Suprapubic skin (tissue), 4 donors: ENCODE results near the gene CAMKK1.

ENCODE experiments used
- CTCF ChIP-seq, 2 donors: fragments of 200-600 bp in 1 of 2; fragments of 450-650 bp in 1 of 2; sonication (generic) in 1 of 2; IDR thresholded peaks; one replicate each; pipeline ENCODE4 v1.5.1; 2016 to 2019; ENCODE audit warnings: antibody characterized with exemption in 2 of 2, mild to moderate bottlenecking in 1 of 2, moderate library complexity in 1 of 2
- EP300 ChIP-seq: sonication (generic); formaldehyde crosslinking; IDR thresholded peaks from one replicate; pipeline ENCODE4 v1.6.1; 2017; ENCODE audit warnings: antibody characterized with exemption
- POLR2A ChIP-seq, 2 donors: fragments of 450-650 bp; IDR thresholded peaks; one replicate each; pipeline ENCODE4 v1.6.1; 2017; ENCODE audit warnings: antibody characterized with exemption in 2 of 2, mild to moderate bottlenecking in 2 of 2, moderate library complexity in 2 of 2
- POLR2AphosphoS5 ChIP-seq, 3 donors: sonication (generic); formaldehyde crosslinking; IDR thresholded peaks; one replicate each; pipeline ENCODE4 v1.6.1; 2017; ENCODE audit warnings: antibody characterized with exemption in 3 of 3

- TF ChIP-seq CTCF (IDR thresholded peaks at IDR 0.05) (no peak), POLR2A (IDR thresholded peaks at IDR 0.05) (no peak), EP300 (no peak), POLR2AphosphoS5 (IDR thresholded peaks at IDR 0.05) (no peak)
Observed at GRCh38 chr17:3835410-3836229, 57.2 kb downstream of the CAMKK1 start.
